B cell (primary cell): ENCODE data around the gene IL36RN. TPM values are rescaled to one million over a fixed set of nuclear protein-coding genes. Genes with fewer than 3 reads are reported as not detected.

Experiments used
- ATAC-seq: fragments of 200-7000 bp; cut with Tn5 transposase; one replicate; pipeline ENCODE4 v1.10.0; 2021; ENCODE audit warnings: low read depth, mild to moderate bottlenecking, moderate number of reproducible peaks, moderate library complexity
- CTCF ChIA-PET: fragments of 350-600 bp; sonication (Branson Sonifier 250); formaldehyde crosslinking; loops from one replicate; lab custom pipeline; 2021; ENCODE audit warnings: antibody characterized with exemption, inconsistent platforms; lab: Charles Lee
- POLR2A ChIA-PET: fragments of 350-600 bp; sonication (Branson Sonifier 250); formaldehyde crosslinking; loops from one replicate; lab custom pipeline; 2021; ENCODE audit warnings: antibody characterized with exemption; lab: Charles Lee
- DNase-seq: peaks from one replicate; pipeline ENCODE4 v3.0.0; 2013
- H2AFZ ChIP-seq: 2 replicates; pipeline ENCODE4 v1.6.1; 2012; ENCODE audit warnings: mild to moderate bottlenecking, low read depth, low read length; ENCODE audit not compliant: insufficient read depth, poor library complexity, severe bottlenecking
- H3K27ac ChIP-seq, 2 donors: 1 replicate in 1 of 2; 2 replicates in 1 of 2; pipeline ENCODE4 v1.5.1; 2012 to 2013; ENCODE audit warnings: low read length in 2 of 2, mild to moderate bottlenecking in 2 of 2, moderate library complexity in 1 of 2
- H3K27me3 ChIP-seq, 4 experiments: fragments of 200-600 bp in 1 of 4; sonication (generic) in 1 of 4; replicated peaks in 1 of 4; 1 replicate in 2 of 4; 2 replicates in 2 of 4; pipeline versions ENCODE4 v1.6.1 to v1.7.0; 2013 to 2016; ENCODE audit warnings: low read length in 3 of 4, mild to moderate bottlenecking in 2 of 4, mixed read lengths in 1 of 4, moderate library complexity in 1 of 4; ENCODE audit not compliant: insufficient read depth in 4 of 4, control insufficient read depth in 3 of 4; ENCODE audit errors: control extremely low read depth in 1 of 4
- H3K36me3 ChIP-seq, 2 experiments: replicated peaks in 1 of 2; 1 replicate in 1 of 2; 2 replicates in 1 of 2; pipeline versions ENCODE4 v1.6.1 to v1.7.1; 2013; ENCODE audit warnings: low read length in 1 of 2; ENCODE audit not compliant: insufficient read depth in 2 of 2, control insufficient read depth in 1 of 2; ENCODE audit errors: control extremely low read depth in 1 of 2, extremely low read depth in 1 of 2
- H3K4me1 ChIP-seq, 2 donors: fragments of 200-600 bp in 1 of 2; sonication (generic) in 1 of 2; 1 replicate in 1 of 2; 2 replicates in 1 of 2; pipeline versions ENCODE4 v1.5.1 to v1.6.1; 2013 to 2017; ENCODE audit warnings: low read length in 2 of 2; ENCODE audit not compliant: control insufficient read depth in 2 of 2, insufficient read depth in 2 of 2
- H3K4me2 ChIP-seq: replicated peaks from 2 replicates; pipeline ENCODE3; 2012; ENCODE audit warnings: mild to moderate bottlenecking, low read depth, low read length; ENCODE audit not compliant: poor library complexity, severe bottlenecking
- H3K4me3 ChIP-seq, 5 experiments: fragments of 200-600 bp in 1 of 5; sonication (generic) in 1 of 5; 1 replicate in 3 of 5; 2 replicates in 2 of 5; pipeline versions ENCODE4 v1.5.1 to v1.7.0; 2011 to 2016; ENCODE audit warnings: low read length in 4 of 5, mild to moderate bottlenecking in 4 of 5, low read depth in 2 of 5, control low read depth in 1 of 5, moderate library complexity in 1 of 5; ENCODE audit not compliant: insufficient read depth in 1 of 5; ENCODE audit errors: control extremely low read depth in 1 of 5, extremely low read depth in 1 of 5
- H3K79me2 ChIP-seq: fragments of 200-600 bp; sonication (generic); one replicate; pipeline ENCODE4 v1.6.0; 2016; ENCODE audit warnings: low read length; ENCODE audit not compliant: control insufficient read depth, insufficient read depth
- H3K9ac ChIP-seq: fragments of 200-600 bp; sonication (generic); 2 replicates; pipeline ENCODE4 v1.6.1; 2017; ENCODE audit warnings: mild to moderate bottlenecking, low read length, moderate library complexity
- H3K9me3 ChIP-seq, 3 donors: one replicate each; pipeline versions ENCODE4 v1.6.1 to v1.7.1; 2013; ENCODE audit warnings: low read length in 2 of 3; ENCODE audit not compliant: control insufficient read depth in 2 of 3, insufficient read depth in 1 of 3; ENCODE audit errors: control extremely low read depth in 1 of 3
- H4K20me1 ChIP-seq: 2 replicates; pipeline ENCODE4 v1.6.0; 2012; ENCODE audit warnings: mild to moderate bottlenecking, low read length; ENCODE audit not compliant: insufficient read depth, control insufficient read depth, poor library complexity, severe bottlenecking
- H3K27ac Mint-ChIP-seq: one replicate; pipeline ENCODE4 v1.8.0; 2021; ENCODE audit warnings: mixed read lengths
- H3K27me3 Mint-ChIP-seq: one replicate; pipeline ENCODE4 v1.8.0; 2021; ENCODE audit warnings: mixed read lengths
- H3K4me1 Mint-ChIP-seq: one replicate; pipeline ENCODE4 v1.8.0; 2021; ENCODE audit warnings: mixed read lengths
- H3K4me3 Mint-ChIP-seq: one replicate; pipeline ENCODE4 v1.8.0; 2021; ENCODE audit warnings: mixed read lengths
- H3K9me3 Mint-ChIP-seq: one replicate; pipeline ENCODE4 v1.8.0; 2022; ENCODE audit warnings: mixed read lengths; ENCODE audit not compliant: insufficient read depth
- CTCF ChIP-seq: fragments of 200-600 bp; IDR thresholded peaks from one replicate; pipeline ENCODE4 v1.8.0; 2022; ENCODE audit warnings: antibody characterized with exemption, mild to moderate bottlenecking
- EZH2 ChIP-seq: IDR thresholded peaks from 2 replicates; pipeline ENCODE4 v1.6.1; 2012; ENCODE audit warnings: borderline replicate concordance, low read depth, mild to moderate bottlenecking, moderate library complexity, low read length; ENCODE audit not compliant: insufficient read depth, poor library complexity, severe bottlenecking
- WGBS: methylation state at CpG from one replicate; pipeline ENCODE4 v1.1.5; 2013; ENCODE audit warnings: missing lambda C conversion rate; ENCODE audit not compliant: insufficient coverage; 5-methylcytosine and 5-hydroxymethylcytosine counted together
- intact Hi-C: fragments of 100-400 bp; cut with micrococcal nuclease; formaldehyde crosslinking; loops from one replicate; pipeline ENCODE4 v1.10.0; 2022
- polyA plus RNA-seq: library from polyadenylated mRNA; depleted of rRNA; stranded (reverse); fragments of >200 nt; gene quantifications from 2 replicates; pipeline ENCODE4 v1.2.3, GENCODE V29; 2012
- total RNA-seq, 2 donors: library from RNA; stranded (reverse); fragments of 120-200 nt in 1 of 2; gene quantifications; 1 replicate in 1 of 2; 2 replicates in 1 of 2; pipeline versions ENCODE4 v1.2.3 to v1.2.4, GENCODE V29; 2013 to 2022

IL36RN gene
- total and polyA plus RNA-seq, 2 donors (not counting 1 experiment from before 2014, with no cell fraction given) = not detected

- Mint-ChIP-seq H3K27ac (no peak overlapping the region), H3K27me3 (peaks cover 43% of the 10 kb centered on the region), H3K9me3 (no peaks in the 10 kb centered on the region), H3K4me3 (no peak overlapping the region), H3K4me1 (no peaks in the 10 kb centered on the region)
- H3K36me3 ChIP-seq = no peaks in the 10 kb centered on the region
- no peaks in the 10 kb centered on the region for H3K9me3 ChIP-seq
- no peaks in the 10 kb centered on the region for H3K79me2 ChIP-seq
- H3K4me2 ChIP-seq = no peak overlapping the region
- H3K27ac ChIP-seq = no peak overlapping the region
- 81% methylated on average over 8 of the region's 8 CpGs for WGBS
- H3K27me3 ChIP-seq = peaks cover 0 to 11% (median 1%) of the 10 kb centered on the region in 4 experiments
- intact Hi-C loops = no loop called here
- ATAC-seq = no peak
- no peaks in the 10 kb centered on the region for H3K4me1 ChIP-seq
- H2AFZ ChIP-seq = no peak overlapping the region
- H3K4me3 ChIP-seq = no peak overlapping the region
- H4K20me1 ChIP-seq = no peaks in the 10 kb centered on the region
- TF ChIP-seq EZH2 (no peak), CTCF (no peak)
- CTCF ChIA-PET = no interaction called here
- no peak overlapping the region for H3K9ac ChIP-seq
- no peak for DNase-seq
- POLR2A ChIA-PET = no interaction called here
Observed at GRCh38 chr2:113012436-113013335, 46.3 kb upstream of the IL36RN start.

- no peak overlapping the region for H2AFZ ChIP-seq
- ATAC-seq (no peak), DNase-seq (no peak)
- H3K9me3 ChIP-seq = no peaks in the 10 kb centered on the region
- no peaks in the 10 kb centered on the region for H3K79me2 ChIP-seq
- Mint-ChIP-seq H3K27ac (no peak overlapping the region), H3K9me3 (peaks cover under 1% of the 10 kb centered on the region), H3K4me1 (no peaks in the 10 kb centered on the region), H3K4me3 (no peak overlapping the region), H3K27me3 (peaks cover 49% of the 10 kb centered on the region)
- H3K27ac ChIP-seq = no peak overlapping the region
- no peaks in the 10 kb centered on the region for H3K36me3 ChIP-seq
- H3K4me3 ChIP-seq = no peak overlapping the region
- intact Hi-C loops = no loop called here
- no peak overlapping the region for H3K9ac ChIP-seq
- 100% methylated on average over 1 of the region's 3 CpGs for WGBS
- ChIA-PET POLR2A (no interaction called here), CTCF (no interaction called here)
- TF ChIP-seq CTCF = no peak
- TF ChIP-seq EZH2 = no peak
- no peak overlapping the region for H3K4me2 ChIP-seq
- H3K4me1 ChIP-seq = no peaks in the 10 kb centered on the region
- no peaks in the 10 kb centered on the region for H4K20me1 ChIP-seq
- peaks cover 0 to 14% (median 1%) of the 10 kb centered on the region in 4 experiments for H3K27me3 ChIP-seq
Observed at GRCh38 chr2:113013336-113013661, 45.7 kb upstream of the IL36RN start.
